LNCAP (cell line): ENCODE data around the gene TAF1A.

Source experiments
- TF ChIP-seq, protein P1 (sequence below): fragments of 450-650 bp; IDR thresholded peaks from 2 replicates; pipeline ENCODE4 v1.5.1; 2017; ENCODE audit warnings: mild to moderate bottlenecking

Gene TAF1A

DNA sequence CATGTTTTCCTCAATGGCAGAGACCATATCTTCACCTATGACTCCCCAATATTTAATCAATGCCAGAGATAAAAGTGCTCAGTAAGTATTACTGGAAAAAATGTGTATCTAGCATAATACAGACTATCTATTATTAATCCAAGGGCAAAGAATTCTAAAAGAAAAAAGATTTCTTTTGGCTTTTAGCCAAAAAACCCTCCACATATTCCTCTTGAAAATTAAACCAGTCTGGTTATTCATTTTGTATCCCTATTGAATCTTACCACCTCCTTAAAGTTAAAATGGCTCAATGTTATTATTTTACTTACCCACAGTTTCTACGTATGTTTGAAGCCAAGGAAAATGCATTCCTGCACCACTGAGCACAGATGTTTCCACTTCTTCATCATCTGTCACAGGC is 1.6 kb downstream of the TAF1A start:
- TF ChIP-seq, protein P1, sequence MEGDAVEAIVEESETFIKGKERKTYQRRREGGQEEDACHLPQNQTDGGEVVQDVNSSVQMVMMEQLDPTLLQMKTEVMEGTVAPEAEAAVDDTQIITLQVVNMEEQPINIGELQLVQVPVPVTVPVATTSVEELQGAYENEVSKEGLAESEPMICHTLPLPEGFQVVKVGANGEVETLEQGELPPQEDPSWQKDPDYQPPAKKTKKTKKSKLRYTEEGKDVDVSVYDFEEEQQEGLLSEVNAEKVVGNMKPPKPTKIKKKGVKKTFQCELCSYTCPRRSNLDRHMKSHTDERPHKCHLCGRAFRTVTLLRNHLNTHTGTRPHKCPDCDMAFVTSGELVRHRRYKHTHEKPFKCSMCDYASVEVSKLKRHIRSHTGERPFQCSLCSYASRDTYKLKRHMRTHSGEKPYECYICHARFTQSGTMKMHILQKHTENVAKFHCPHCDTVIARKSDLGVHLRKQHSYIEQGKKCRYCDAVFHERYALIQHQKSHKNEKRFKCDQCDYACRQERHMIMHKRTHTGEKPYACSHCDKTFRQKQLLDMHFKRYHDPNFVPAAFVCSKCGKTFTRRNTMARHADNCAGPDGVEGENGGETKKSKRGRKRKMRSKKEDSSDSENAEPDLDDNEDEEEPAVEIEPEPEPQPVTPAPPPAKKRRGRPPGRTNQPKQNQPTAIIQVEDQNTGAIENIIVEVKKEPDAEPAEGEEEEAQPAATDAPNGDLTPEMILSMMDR = no peak

DNA sequence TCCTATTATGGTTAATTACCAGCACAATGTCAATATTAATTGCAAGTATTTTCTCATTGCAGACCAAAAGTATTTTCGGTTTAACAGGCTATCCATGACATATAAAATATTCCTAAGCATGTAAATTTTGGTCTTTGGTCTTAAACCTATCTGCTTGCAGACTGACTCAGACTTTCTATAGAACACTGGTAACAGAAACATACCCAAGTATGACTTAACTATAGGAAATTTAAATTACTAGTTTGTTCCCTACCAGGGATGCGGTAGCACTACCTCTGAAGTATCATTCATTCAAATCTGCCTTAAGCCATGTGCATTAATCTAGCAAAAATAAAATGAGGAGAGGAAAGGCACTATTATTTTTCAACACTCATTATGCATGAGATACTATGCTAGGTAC is 2.9 kb downstream of the TAF1A start:
- TF ChIP-seq, protein P1 = no peak

DNA sequence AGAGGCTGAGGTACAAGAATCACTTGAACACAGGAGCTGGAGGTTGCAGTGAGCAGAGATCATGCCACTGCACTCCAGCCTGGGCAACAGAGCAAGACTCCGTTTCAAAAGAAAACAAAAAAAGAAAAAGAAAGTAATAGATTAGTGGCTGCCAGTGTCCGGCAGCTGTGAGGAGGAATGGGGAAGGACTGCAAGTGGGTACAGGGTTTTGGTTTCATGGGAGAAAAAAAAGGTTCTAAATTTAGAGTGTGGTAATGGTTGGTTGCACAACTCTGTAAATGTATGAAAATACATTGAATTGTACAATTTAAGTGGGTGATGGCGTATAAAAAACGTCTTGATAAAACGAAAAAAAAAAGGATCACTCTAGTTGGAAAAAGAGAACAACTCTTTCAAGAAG is 6.7 kb downstream of the TAF1A start:
- TF ChIP-seq, protein P1 = no peak

DNA sequence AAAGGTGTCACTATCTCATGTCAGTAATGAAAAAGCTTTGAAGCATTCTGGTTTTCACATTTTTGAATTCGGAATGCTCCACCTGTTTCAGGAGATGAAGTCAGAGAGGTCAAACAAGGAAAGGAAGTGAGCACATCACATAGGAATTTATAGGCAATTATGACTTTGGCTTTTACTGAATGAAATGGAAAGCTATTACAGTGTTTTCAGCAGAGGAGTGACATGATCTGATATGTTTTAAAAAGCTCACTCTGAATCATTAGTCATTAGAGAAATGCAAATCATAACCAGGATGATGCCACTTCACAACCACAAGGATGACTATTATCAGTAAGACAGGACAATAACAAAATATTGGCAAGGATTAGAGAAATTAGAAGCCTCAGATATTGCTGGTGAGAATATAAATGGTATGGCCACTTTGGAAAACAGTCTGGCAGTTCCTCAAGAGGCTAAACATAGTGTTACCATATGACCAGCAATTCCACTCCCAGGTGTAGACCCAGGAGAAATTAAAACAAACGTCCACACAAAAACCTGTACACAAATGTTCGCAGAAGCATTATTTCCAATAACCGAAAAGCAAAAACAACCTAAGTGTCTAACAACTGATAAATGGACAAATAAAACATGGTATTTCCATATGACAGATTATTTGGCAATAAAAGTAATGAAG is 7.5 kb downstream of the TAF1A start:
- TF ChIP-seq, protein P1 = no peak

DNA sequence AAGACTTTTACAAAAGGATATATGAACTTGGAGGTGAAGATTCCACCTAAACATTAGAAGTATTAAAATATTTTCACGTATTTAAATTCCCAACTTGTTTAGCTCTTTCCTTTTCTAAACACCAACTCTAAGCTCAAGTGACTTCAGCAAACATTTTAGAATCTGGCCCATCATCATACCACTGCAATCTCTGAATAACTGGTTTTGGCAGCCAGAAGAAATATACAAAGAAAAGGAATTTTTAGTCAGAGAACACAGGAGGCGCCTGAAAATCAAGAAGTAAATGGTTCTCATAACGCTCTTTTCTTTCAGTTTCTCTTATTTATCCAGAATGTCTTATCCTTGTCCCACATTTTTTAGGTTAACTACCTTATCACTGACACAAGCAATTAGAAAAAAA is 10.4 kb downstream of the TAF1A start:
- TF ChIP-seq, protein P1 = no peak

DNA sequence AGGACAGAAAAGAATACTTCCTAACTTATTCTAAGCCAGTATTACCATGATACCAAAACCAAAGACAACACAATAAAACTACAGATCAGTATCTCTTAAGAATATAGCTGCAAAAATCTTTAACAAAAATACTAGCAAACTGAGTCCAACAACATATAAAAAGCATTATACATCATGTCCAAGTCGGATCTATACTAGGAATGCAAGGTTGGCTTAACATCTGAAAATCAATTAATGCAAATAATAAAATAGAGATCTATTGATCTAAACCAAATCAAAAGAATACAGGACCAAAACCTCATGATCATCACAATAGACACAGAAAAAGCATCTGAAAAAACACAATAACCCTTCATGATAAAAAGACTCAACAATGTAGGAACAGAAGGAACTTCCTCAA is 18.9 kb downstream of the TAF1A start:
- TF ChIP-seq, protein P1 = no peak

DNA sequence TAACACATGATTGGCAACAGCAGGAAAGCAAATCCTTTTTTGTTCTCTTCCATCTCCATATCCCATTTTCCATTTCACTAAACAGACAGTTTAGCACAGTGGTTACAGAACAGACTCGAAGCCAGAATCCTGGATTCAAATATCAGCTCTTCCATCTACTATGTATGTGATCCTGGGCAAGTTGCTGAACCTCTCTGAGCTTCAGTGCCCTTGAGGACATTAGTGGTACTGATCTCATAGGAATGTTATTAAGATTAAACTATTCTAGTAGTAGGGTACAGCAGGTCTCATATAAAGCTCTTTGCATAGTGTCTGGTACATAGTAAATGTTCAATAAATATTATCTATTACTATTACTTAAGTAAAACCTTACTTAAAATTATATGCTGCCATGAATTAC is 28.1 kb downstream of the TAF1A start:
- TF ChIP-seq, protein P1 = no peak

DNA sequence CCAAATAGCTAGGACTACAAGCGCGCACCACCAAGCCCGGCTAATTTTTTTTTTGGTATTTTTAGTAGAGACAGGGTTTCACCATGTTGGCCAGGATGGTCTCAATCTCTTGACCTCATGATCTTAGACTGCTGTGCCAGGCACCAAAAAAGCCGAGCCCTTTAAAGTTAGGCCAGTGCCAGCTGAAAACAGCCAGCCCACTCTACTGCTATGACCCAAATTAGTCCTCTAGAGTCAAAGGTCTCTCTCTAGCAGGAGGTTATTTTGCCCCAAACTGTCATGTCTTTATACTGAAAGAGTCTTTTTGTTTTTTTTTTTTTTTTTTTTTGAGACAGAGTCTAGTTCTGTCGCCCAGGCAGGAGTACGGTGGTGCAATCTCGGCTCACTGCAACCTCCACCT is 32.2 kb downstream of the TAF1A start:
- TF ChIP-seq, protein P1 = no peak
